HG02588 (cell line): Measurements from ENCODE around the gene ARHGAP10.

Experiments used
- ATAC-seq: cut with Tn5 transposase; IDR thresholded peaks from one replicate; pipeline ENCODE4 v1.9.1; 2021; ENCODE audit warnings: mild to moderate bottlenecking, moderate library complexity; ENCODE audit not compliant: unreplicated experiment

ARHGAP10 gene

DNA sequence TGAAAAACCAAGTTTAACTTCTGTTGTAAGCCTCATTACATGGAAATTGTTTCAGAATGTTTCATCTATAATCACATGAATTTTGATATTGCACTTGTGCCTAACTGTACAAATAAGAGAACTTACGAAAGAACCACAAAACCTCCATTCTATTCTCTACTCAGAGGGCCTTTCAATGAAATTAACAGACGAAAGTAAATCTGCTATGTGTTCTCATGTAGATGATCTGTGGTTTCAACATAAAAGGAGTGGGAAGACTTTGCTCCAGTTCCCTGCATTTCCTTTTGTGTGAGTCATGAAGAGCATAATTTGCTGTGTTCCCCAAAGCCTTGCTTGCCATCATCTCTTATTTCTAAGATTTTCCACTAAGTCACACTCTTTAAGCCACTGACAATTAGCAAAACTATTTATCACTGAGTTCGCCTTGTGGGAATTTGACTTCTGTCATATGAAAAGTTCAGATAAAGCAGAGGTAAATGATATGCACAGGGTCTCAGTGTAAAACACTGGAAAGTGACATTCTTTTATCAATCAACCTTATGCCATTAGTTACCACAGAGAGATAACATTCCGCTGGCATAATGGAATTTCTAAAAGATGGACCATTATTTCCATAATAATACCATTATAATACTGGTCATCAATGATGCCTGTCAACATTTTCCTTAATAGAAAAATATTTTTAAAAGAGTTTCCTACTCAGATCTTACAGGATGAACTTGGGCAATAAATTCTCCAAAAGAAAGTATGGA, 380.5 kb downstream of the ARHGAP10 start:
- no peak for ATAC-seq

DNA sequence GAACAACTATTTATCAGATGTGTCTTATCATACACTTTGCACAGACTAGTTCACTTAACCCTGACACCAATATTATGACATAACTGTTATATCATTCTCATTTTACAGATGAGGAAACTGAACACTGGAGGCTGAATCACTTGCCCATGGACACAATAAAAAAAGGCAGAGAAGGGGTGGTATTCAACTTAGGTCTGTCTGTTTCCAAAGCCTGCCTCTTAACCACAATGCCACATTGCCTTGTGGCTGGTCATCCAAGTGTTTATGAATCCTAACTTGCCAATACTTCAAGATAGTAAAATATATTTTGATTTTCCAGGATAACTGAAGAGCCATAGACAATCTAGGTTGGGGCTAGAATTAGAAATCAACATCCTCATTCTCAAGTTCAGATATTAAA, 382.5 kb downstream of the ARHGAP10 start:
- ATAC-seq: no peak

- no peak for ATAC-seq
Measured at GRCh38 chr4:148116264-148116663, 384.4 kb downstream of the ARHGAP10 start.

- ATAC-seq: no peak
Measured at GRCh38 chr4:148116969-148117368, 385.1 kb downstream of the ARHGAP10 start.

- ATAC-seq: no peak
Measured at GRCh38 chr4:148118179-148118578, 386.3 kb downstream of the ARHGAP10 start.

GRCh38 chr4:148118633-148119032, 386.7 kb downstream of the ARHGAP10 start:
- no peak for ATAC-seq

DNA sequence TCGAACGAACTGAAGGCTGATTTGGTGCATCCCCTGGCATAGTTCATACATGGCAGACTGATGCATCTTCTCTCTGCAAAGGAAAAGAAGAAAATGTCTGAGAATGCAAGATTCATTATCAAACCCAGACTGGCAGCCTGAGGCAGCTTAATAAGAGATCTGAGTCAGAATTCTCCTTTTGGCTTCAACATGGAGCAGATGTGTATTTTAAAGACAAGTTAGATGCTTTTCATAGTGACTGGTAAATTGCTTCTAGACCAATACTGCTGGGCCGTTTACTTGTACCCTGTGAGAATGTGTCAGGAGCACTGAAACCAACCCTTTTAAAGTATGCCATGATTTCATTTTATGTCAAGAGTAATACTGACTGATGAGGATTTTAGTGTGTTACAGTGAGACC, 388.3 kb downstream of the ARHGAP10 start:
- ATAC-seq: no peak
